ENCODE data around the gene TEX35.

Gene TEX35

DNA sequence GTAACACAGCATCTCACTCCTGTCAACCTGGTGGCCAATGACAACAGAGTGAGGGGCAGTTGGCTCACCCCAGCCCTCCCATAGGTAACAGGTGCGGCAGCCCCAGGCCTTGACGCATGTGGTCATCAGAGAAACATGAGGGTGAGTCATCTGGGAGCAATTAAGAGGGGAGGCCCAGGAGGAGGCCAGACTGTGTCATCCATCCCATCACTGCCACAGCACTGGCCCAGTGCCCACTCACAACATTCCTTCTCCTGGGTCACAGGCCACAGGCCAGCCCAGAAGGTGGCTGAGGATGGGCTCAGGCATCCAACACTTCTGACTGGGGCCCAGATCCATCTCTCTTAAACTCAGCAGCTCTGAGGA is 17.1 kb downstream of the TEX35 start:
- no peak for TF ChIP-seq TAF1 (IDR thresholded peaks at IDR 0.05; ENCODE audit: borderline replicate concordance, insufficient read depth, low read length)
- TF ChIP-seq, protein P1, sequence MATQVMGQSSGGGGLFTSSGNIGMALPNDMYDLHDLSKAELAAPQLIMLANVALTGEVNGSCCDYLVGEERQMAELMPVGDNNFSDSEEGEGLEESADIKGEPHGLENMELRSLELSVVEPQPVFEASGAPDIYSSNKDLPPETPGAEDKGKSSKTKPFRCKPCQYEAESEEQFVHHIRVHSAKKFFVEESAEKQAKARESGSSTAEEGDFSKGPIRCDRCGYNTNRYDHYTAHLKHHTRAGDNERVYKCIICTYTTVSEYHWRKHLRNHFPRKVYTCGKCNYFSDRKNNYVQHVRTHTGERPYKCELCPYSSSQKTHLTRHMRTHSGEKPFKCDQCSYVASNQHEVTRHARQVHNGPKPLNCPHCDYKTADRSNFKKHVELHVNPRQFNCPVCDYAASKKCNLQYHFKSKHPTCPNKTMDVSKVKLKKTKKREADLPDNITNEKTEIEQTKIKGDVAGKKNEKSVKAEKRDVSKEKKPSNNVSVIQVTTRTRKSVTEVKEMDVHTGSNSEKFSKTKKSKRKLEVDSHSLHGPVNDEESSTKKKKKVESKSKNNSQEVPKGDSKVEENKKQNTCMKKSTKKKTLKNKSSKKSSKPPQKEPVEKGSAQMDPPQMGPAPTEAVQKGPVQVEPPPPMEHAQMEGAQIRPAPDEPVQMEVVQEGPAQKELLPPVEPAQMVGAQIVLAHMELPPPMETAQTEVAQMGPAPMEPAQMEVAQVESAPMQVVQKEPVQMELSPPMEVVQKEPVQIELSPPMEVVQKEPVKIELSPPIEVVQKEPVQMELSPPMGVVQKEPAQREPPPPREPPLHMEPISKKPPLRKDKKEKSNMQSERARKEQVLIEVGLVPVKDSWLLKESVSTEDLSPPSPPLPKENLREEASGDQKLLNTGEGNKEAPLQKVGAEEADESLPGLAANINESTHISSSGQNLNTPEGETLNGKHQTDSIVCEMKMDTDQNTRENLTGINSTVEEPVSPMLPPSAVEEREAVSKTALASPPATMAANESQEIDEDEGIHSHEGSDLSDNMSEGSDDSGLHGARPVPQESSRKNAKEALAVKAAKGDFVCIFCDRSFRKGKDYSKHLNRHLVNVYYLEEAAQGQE (IDR thresholded peaks at IDR 0.05; ENCODE audit: insufficient read depth in 1 of 2, low read depth in 2 of 2, low read length in 2 of 2): no peak
- no peak for TF ChIP-seq SIN3A (IDR thresholded peaks at IDR 0.05; ENCODE audit: borderline replicate concordance, insufficient read depth, low read length)
- no peak for TF ChIP-seq POLR2AphosphoS5 (IDR thresholded peaks at IDR 0.05; ENCODE audit: low read depth, low read length)
- no peak for TF ChIP-seq FOXP2 (optimal IDR thresholded peaks at IDR 0.05; ENCODE audit: borderline replicate concordance, extremely low read depth, extremely low read length, insufficient read depth)

DNA sequence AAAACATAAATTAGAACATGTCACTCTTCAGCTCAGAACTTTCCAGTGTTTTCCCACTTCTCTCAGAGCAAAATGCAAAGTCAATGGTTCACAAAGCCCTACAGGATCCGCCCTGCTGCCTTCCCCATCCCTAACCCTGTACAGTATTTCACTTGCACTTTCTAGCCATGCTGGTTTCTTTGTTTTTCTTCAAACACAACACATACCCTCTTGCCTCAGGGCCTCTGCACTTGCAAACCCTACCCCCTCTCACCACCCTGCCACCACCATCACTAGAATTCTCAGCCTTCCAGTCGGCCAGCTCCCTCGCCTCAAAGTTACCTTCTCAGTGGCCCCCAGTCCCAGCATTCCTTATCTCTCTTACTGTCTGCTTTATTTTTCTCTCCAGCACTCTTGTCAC is 17.6 kb downstream of the TEX35 start:
- TF ChIP-seq POLR2AphosphoS5 (IDR thresholded peaks at IDR 0.05; ENCODE audit: low read depth, low read length) (no peak), SIN3A (IDR thresholded peaks at IDR 0.05; ENCODE audit: borderline replicate concordance, insufficient read depth, low read length) (no peak)

DNA sequence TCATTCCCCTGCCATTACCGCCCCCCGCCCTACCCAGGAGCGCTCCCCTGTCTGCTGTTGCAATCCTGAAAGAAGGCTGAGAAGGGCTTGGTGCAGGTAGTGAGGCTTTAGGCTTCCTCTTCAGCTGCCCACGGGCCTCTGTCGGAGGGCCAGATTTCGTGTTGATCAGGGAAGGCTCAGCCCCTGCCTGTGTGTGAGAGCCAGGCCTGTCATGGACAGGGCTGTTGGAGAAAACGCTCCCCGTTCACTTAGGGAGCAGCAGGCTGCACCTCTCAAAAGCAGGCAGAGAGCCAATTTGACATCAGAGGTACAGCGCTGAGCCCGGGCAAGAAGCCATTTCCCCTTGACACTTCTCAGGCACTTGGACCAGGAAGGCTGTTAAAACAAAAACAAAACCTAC is 19.0 kb downstream of the TEX35 start:
- TF ChIP-seq POLR2AphosphoS5 (IDR thresholded peaks at IDR 0.05; ENCODE audit: low read depth, low read length): no peak
- TF ChIP-seq, protein P1 (IDR thresholded peaks at IDR 0.05; ENCODE audit: insufficient read depth in 1 of 2, low read depth in 2 of 2, low read length in 2 of 2): no peak
- TF ChIP-seq FOXP2 (optimal IDR thresholded peaks at IDR 0.05; ENCODE audit: borderline replicate concordance, extremely low read depth, extremely low read length, insufficient read depth): no peak
- TF ChIP-seq SIN3A (IDR thresholded peaks at IDR 0.05; ENCODE audit: borderline replicate concordance, insufficient read depth, low read length): no peak
- TF ChIP-seq TAF1 (IDR thresholded peaks at IDR 0.05; ENCODE audit: borderline replicate concordance, insufficient read depth, low read length): no peak

GRCh38 chr1:178532392-178532791 is 19.5 kb downstream of the TEX35 start:
- TF ChIP-seq FOXP2 (optimal IDR thresholded peaks at IDR 0.05; ENCODE audit: borderline replicate concordance, extremely low read depth, extremely low read length, insufficient read depth): no peak
- TF ChIP-seq POLR2AphosphoS5 (IDR thresholded peaks at IDR 0.05; ENCODE audit: low read depth, low read length): no peak
- no peak for TF ChIP-seq SIN3A (IDR thresholded peaks at IDR 0.05; ENCODE audit: borderline replicate concordance, insufficient read depth, low read length)
- TF ChIP-seq TAF1 (IDR thresholded peaks at IDR 0.05; ENCODE audit: borderline replicate concordance, insufficient read depth, low read length): no peak
- TF ChIP-seq, protein P1 (IDR thresholded peaks at IDR 0.05; ENCODE audit: insufficient read depth in 1 of 2, low read depth in 2 of 2, low read length in 2 of 2): no peak

DNA sequence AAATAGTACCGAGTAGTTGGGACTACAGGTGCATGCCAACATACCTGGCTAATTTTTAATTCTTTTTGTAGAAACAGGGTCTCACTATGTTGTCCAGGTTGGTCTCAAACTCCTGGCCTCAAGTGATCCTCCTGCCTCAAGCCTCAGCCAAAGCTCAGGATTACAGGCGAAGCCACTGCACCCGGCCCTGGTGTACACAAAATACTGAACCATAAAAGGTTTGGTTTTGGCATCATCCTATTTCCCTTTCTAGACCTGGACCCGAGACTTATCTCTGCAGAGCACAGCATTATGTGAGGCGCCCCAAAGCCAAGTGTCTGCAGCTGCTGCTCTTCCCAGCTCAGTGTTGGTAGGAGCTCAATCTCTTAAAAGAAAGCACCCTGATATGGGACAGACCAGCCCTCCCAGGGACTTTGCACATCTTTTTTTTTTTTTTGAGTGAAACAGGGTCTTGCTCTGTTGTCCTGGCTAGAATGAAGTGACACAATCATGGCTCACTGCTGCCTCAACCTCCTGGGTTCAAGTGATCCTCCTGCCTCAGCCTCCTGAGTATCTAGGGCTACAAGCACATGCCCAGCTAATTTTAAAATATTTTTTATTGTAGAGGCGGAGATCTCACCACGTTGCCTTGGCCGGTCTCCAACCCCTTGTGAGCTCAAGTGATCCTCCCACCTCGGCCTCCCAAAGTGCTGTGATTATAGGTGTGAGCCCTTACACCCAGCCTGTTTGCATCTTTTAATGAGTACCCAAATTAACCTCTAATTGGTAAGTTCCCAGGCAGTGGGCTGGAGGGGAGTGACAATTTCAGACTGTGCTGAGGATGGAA is 20.4 kb downstream of the TEX35 start:
- TF ChIP-seq, protein P1 (IDR thresholded peaks at IDR 0.05; ENCODE audit: insufficient read depth in 1 of 2, low read depth in 2 of 2, low read length in 2 of 2): no peak
- TF ChIP-seq TAF1 (IDR thresholded peaks at IDR 0.05; ENCODE audit: borderline replicate concordance, insufficient read depth, low read length) (no peak), FOXP2 (optimal IDR thresholded peaks at IDR 0.05; ENCODE audit: borderline replicate concordance, extremely low read depth, extremely low read length, insufficient read depth) (no peak), POLR2AphosphoS5 (IDR thresholded peaks at IDR 0.05; ENCODE audit: low read depth, low read length) (no peak), SIN3A (IDR thresholded peaks at IDR 0.05; ENCODE audit: borderline replicate concordance, insufficient read depth, low read length) (no peak)
